HG03280 (cell line): ENCODE data around the gene GNG4.
"Not testable (repeated sequence)": the region's sequence is repeated elsewhere in the genome, so short reads cannot be mapped to it uniquely, and the experiment has no call there.

Source experiments
- ATAC-seq: cut with Tn5 transposase; IDR thresholded peaks from one replicate; pipeline ENCODE4 v1.9.1; 2021; ENCODE audit warnings: mild to moderate bottlenecking, moderate library complexity; ENCODE audit not compliant: unreplicated experiment

GNG4 gene

GRCh38 chr1:235650341-235651169 lies 971 bp upstream of the GNG4 start:
- no peak for ATAC-seq

DNA sequence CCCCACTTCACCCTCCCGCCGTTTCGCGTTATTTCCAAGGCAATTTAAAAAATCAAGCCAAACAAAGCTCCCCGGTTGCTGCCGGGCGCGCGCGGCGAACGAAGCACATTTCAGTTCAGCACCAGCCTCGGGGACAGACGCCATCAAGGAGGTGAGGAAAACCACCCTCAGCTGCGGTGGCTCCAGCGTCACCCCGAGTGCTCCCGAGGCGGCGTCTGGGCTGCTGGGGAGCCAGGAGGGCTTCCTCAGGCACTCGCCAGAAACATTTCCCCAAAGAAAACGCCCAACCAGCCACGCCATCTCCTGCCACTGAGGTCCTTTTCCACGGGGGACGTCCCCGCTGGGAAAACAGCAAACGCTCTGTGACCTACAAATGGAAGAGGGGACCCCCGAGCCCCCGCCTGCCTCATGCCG lies 623 bp downstream of the GNG4 start:
- ATAC-seq = no peak

GRCh38 chr1:235648407-235648907 lies 1.1 kb downstream of the GNG4 start:
- ATAC-seq = no peak

DNA sequence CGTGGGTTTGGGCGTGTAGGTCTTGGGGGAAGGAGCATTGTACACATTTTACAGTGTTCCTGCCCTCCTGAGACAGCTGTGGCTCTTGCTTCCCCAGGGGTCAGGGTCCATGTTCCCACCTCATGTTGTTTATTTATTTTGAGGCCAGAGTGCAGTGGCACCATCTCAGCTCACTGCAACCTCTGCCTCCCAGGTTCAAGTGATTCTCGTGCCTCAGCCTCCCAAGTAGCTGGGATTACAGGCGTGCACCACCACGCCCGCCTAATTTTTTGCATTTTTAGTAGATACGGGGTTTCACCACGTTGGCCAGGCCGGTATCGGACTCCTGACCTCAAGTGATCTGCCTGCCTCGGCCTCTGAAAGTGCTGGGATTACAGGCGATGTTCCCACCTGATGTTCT lies 2.0 kb downstream of the GNG4 start:
- ATAC-seq = not testable (repeated sequence)

DNA sequence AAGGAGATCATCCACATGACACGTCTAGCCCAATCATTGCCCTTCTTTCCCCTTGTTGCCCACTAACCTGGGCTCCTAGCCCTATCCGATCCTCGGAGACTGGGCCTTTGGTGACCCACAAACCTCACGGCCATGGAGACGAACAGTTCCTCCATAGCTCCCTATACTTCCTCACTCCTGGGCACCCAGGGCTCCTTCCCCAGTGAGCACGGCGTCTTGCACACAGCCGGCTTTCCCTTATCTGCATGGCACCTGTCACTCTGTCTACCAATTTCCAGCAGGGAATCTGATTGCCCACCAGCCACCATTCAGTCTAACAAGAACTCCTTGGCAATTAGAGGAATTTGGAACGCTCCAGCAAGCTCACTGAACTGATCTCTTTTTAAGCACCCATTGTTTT lies 3.1 kb downstream of the GNG4 start:
- ATAC-seq = no peak

DNA sequence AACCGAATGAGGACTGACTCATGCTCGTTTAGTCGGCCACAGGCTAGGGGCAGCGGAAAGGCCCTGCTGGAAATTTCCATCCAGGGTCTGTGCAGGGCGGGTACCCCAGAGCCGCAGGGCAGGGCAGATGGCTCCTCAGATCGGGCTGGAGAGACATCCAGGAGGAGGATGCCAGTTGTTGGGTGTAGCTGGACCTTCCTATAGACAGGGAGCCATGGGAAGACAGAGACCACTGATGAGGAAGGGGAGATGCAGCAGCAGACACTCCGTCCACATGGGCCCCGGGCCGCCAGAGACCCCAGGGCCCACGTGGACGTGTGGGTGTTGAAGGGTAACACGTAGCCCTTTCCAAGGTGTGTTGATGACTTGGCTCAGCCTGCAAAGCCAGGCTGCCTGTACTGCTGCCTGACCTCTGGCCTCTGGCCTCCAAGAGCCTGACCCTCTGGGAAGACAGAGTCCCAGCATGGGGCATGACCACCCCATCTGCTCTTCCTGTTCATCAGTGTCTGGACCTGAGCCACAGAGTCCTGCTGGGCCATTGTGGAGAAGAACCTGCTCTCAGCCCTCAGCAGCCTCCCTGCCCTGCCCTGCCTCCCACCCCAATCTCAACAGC lies 4.8 kb downstream of the GNG4 start:
- ATAC-seq = no peak

- no peak for ATAC-seq
These were observed 5.5 kb downstream of the GNG4 start for GRCh38 chr1:235643837-235644692.

DNA sequence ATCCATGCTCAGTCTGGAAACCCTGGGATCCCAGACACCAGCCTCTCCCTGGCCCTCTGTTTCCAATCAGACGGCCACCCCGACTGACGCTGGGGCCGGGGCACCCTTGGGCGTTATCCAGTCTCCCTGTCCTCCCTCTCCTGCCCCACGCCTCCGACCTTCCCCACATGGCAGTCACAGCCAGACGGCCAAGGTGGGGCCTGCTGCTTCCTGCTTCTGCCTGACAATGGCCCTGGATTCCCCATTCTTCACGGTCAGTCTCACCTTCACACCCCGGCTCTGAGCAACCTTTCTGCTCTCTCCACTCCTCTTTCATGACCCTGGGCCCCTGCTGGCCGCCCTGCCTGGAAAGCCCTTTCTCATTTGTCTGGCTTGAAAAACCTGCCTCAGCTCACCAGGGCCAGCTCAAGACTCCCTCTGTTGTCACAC lies 6.6 kb downstream of the GNG4 start:
- ATAC-seq = no peak

GRCh38 chr1:235642011-235642942 lies 7.3 kb downstream of the GNG4 start:
- ATAC-seq = peak; percentile 72

- no peak for ATAC-seq
These were observed 9.0 kb downstream of the GNG4 start for GRCh38 chr1:235640580-235640979.

- ATAC-seq = no peak
These were observed 10.1 kb downstream of the GNG4 start for GRCh38 chr1:235639226-235640205.

GRCh38 chr1:235638612-235639011 lies 11.0 kb downstream of the GNG4 start:
- ATAC-seq = not testable (repeated sequence)

DNA sequence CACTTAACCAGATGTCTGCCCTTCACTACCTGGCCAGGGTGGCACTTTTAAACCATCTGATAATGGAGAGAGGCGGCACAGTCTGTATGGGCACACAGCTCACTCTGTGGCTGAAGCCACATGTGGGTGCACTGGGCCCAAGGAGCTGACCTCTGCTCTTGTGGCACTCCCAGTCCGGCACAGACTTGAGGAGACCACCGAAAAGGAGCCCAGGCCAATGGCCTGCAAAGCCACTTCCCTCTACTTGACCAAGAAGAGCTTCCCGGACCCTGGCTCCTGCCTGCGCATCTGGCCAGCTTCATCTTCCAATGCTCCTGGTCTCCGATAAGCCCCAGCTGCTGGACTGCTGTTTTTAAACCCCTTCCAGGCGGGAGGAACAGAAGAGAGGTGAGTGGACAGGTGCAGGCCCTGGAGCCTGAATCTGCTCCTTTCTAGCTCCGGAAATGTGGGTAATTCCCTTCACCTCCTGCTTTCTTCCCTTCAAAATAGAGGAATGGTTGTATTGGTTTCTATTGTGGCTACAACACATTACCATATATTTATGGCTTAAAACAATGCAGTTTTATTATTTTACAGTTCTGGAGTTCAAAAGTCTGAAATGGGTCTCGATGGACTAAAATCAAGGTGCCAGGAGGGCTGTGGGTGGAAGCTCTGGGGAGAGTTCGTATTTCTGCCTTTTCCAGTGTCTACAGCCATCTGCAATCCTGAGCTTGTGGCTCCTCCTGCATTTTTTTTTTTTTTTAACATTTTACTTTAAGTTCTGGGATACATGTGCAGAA lies 11.6 kb downstream of the GNG4 start:
- ATAC-seq = no peak

DNA sequence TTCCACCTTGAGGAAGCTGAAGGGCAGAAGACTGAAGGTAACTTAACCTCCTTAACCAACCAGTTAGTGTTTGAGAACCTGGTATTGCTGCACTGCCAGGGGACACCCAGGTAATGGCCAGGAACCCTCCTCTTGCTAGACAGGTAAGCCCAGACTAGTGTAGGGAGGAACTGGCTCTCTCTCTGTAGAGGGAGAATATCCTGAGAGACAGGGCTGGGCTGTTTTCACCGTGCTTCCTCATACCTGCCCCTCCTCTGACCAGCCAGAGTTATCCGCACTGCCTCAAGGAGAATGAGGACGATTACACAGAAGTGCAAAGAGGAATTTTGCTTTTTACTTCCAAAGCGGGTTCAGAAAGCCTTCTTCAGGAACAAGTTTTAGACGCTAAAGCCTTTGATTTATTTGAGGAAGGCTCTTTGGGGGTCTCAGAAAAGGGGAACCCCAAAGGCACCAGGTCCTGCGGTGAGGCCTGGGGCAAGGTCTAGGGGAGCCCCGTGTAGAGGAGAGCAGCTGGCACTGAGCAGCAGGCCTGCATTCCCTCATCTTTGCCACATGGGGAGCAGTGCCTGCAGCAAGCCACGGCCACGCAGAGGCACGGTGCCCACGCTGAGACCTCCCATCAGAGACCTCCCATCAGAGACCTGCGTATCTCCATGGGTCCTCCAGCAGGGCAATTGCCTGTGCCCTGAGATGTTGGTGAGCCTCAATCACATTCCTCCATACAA lies 13.5 kb downstream of the GNG4 start:
- ATAC-seq = no peak

- ATAC-seq = peak; percentile 89
These were observed 16.8 kb downstream of the GNG4 start for GRCh38 chr1:235632506-235633401.

DNA sequence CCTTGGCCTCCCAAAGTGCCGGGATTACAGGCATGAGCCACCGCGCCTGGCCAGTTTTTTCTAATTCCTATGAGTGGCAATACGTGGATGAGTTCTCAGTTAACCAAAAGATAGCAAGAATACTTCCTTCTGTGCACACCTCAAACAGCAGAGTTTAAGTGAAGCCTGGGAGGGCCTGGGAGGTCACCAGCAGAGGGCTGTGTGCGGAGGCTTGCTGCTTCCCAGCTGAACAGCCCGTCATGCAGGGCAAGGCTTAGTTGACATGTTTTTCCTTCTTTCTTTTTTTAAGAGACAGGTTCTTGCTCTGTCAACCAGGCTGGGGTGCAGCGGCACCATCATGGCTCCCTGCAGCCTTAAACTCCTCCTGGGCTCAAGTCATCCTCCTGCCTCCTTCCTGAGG lies 17.8 kb downstream of the GNG4 start:
- no peak for ATAC-seq
